HepG2 (cell line): ENCODE data around the gene ZFP36. TPM values are rescaled to one million over a fixed set of nuclear protein-coding genes. Genes with fewer than 3 reads are reported as not detected.

Experiments
- AKNA ChIP-seq: sonication (generic); formaldehyde crosslinking; IDR thresholded peaks from 2 replicates; pipeline ENCODE4 v1.4.0; 2020; ENCODE audit warnings: missing genetic modification reagents, borderline replicate concordance
- DPF2 ChIP-seq: sonication (generic); formaldehyde crosslinking; IDR thresholded peaks from 2 replicates; pipeline ENCODE4 v1.4.0; 2020; ENCODE audit warnings: mild to moderate bottlenecking, low read depth, missing genetic modification reagents, borderline replicate concordance
- DRAP1 ChIP-seq: IDR thresholded peaks from 2 replicates; pipeline ENCODE4 v1.6.1; 2016; ENCODE audit warnings: missing genetic modification reagents, missing compliant biosample characterization
- ELK4 ChIP-seq: sonication (generic); formaldehyde crosslinking; IDR thresholded peaks from 2 replicates; pipeline ENCODE4 v1.9.0; 2021; ENCODE audit warnings: missing genetic modification reagents, borderline replicate concordance
- ETV5 ChIP-seq: IDR thresholded peaks from 2 replicates; pipeline ENCODE4 v1.6.1; 2018; ENCODE audit warnings: missing biosample characterization, missing genetic modification reagents, inconsistent platforms, borderline replicate concordance
- HDAC1 ChIP-seq: sonication (generic); formaldehyde crosslinking; IDR thresholded peaks from 2 replicates; pipeline ENCODE4 v1.5.1; 2020; ENCODE audit warnings: mild to moderate bottlenecking, missing genetic modification reagents
- HNF1A ChIP-seq, 2 experiments: sonication (generic) in 1 of 2; formaldehyde crosslinking in 1 of 2; IDR thresholded peaks; 2 replicates each; pipeline versions ENCODE4 v1.4.0 to v1.6.1; 2016 to 2020; ENCODE audit warnings: borderline replicate concordance in 1 of 2, low read depth in 1 of 2, mild to moderate bottlenecking in 1 of 2, missing genetic modification reagents in 1 of 2
- NFE2 ChIP-seq: sonication (generic); formaldehyde crosslinking; IDR thresholded peaks from 2 replicates; pipeline ENCODE4 v1.4.0; 2020; ENCODE audit warnings: missing genetic modification reagents
- PCBP2 ChIP-seq: fragments of 200-400 bp; formaldehyde crosslinking; optimal IDR thresholded peaks from 2 replicates; pipeline ENCODE3; 2018; ENCODE audit warnings: low read length, low read depth; ENCODE audit not compliant: poor library complexity, severe bottlenecking
- ZFAT ChIP-seq: sonication (generic); formaldehyde crosslinking; conservative IDR thresholded peaks from 2 replicates; pipeline ENCODE4 v1.8.1; 2023; ENCODE audit warnings: missing genetic modification reagents, inconsistent platforms
- ZNF160 ChIP-seq: sonication (generic); formaldehyde crosslinking; IDR thresholded peaks from 2 replicates; pipeline ENCODE4 v1.8.0; 2022; ENCODE audit warnings: mild to moderate bottlenecking, inconsistent platforms, missing genetic modification reagents
- ZNF256 ChIP-seq: sonication (generic); formaldehyde crosslinking; conservative IDR thresholded peaks from 2 replicates; pipeline ENCODE4 v1.4.0; 2020; ENCODE audit warnings: missing genetic modification reagents
- ZUFSP ChIP-seq: sonication (generic); formaldehyde crosslinking; IDR thresholded peaks from 2 replicates; pipeline ENCODE4 v1.9.0; 2021; ENCODE audit warnings: missing genetic modification reagents, mild to moderate bottlenecking, borderline replicate concordance
- polyA plus RNA-seq, 8 experiments: library from polyadenylated mRNA; depleted of rRNA in 3 of 8; stranded (reverse) in 7 of 8; unstranded in 1 of 8; fragments of >200 nt; fragmentation: Illumina TruSeq in 4 of 8; extraction: Trizol in 4 of 8; gene quantifications; 2 replicates each; pipeline versions ENCODE4 v1.2.1 to v1.2.3, GENCODE V29; 2011 to 2016; ENCODE audit warnings: low read depth in 4 of 8, missing spikeins in 1 of 8, mixed read lengths in 1 of 8; ENCODE audit not compliant: insufficient read depth in 1 of 8
- total RNA-seq, 5 experiments: library from RNA; depleted of rRNA; stranded (reverse); fragments of >200 nt; fragmentation: Illumina TruSeq; extraction: Trizol; gene quantifications; 2 replicates each; pipeline ENCODE4 v1.2.3, GENCODE V29; 2016; ENCODE audit warnings: low read depth in 1 of 5

Gene ZFP36
- total and polyA plus RNA-seq, 2 of the 13 experiments (the other 11 are each of a cell fraction or from before 2014, with no cell fraction given), result 1.4 to 1.7 TPM

- TF ChIP-seq ZUFSP (CRISPR knock-in tag), result no peak
- TF ChIP-seq HDAC1 (CRISPR knock-in tag), result no peak
- TF ChIP-seq AKNA (CRISPR knock-in tag), result no peak
- TF ChIP-seq HNF1A (IDR thresholded peaks at IDR 0.05; ENCODE audit: low read depth), result no peak
- 0 out of 2 replicates have a peak, but pooled peaks have one; percentile 13 for TF ChIP-seq HNF1A (CRISPR knock-in tag; IDR thresholded peaks at IDR 0.05; ENCODE audit: borderline replicate concordance)
- no peak for TF ChIP-seq NFE2
- TF ChIP-seq PCBP2, result peak; percentile 73
- no peak for TF ChIP-seq DPF2 (CRISPR knock-in tag)
- TF ChIP-seq ZNF256 (CRISPR knock-in tag), result 0 out of 2 replicates have a peak, but pooled peaks have one; percentile 22
- no peak for TF ChIP-seq ELK4 (CRISPR knock-in tag)
- no peak for TF ChIP-seq DRAP1 (CRISPR knock-in tag)
- no peak for TF ChIP-seq ZFAT (CRISPR knock-in tag)
- TF ChIP-seq ETV5, result peak; percentile 32; the same call in 1 of the 2 replicates
- no peak for TF ChIP-seq ZNF160 (CRISPR knock-in tag)
Observed at GRCh38 chr19:39410017-39410830, 3.6 kb downstream of the ZFP36 start (continued).
